ENCODE results near the gene SNX25.
A peak's percentile ranks its signal among the peaks of the same experiment; 100 is the strongest.

- TF ChIP-seq POLR2A (IDR thresholded peaks at IDR 0.05) (peak; percentile 85 to 94), CTCF (IDR thresholded peaks at IDR 0.05) (peak in 3 of 4 experiments; percentile 33 to 45 (median 35))
Observed at GRCh38 chr4:185209031-185209851, at the start of gene SNX25.
